Measurements from ENCODE around the gene ATXN7L1. TPM values are rescaled to one million over a fixed set of nuclear protein-coding genes. Genes with fewer than 3 reads are reported as not detected.

Gene ATXN7L1
- total and polyA plus RNA-seq, 2 of the 4 experiments (the other 2 are of a cell fraction), result 3.5 to 4.3 TPM

GRCh38 chr7:105857009-105857952 lies 19.1 kb downstream of the ATXN7L1 start:
- no peak overlapping the region for H3K4me2 ChIP-seq (ENCODE audit: low read depth, low read length)
- peaks cover 3% of the 10 kb centered on the region; the same call in 1 of the 2 replicates for H3K4me1 ChIP-seq (ENCODE audit: control insufficient read depth, insufficient read depth, low read length)
- H3K56ac ChIP-seq (ENCODE audit: extremely low read depth, insufficient read depth, low read length), result no peak overlapping the region
- ChIA-PET POLR2A (ENCODE audit: unreplicated experiment) (no interaction called here), CTCF (interaction anchor here (0.6 kb wide), 1 partner anchor 140 kb away, joined by 3 read pairs; no protein-coding TSS in a partner anchor)
- no peak overlapping the region for H3K9ac ChIP-seq (ENCODE audit: low read depth, low read length)
- ATAC-seq (ENCODE audit: low read depth) (no peak), DNase-seq (no peak)
- in situ Hi-C loops (cut with MboI; ENCODE audit: low sequenced_read_pairs) (no loop called here), intact Hi-C loops (cut with micrococcal nuclease) (no loop called here), dilution Hi-C loops (cut with HindIII; ENCODE audit: low sequenced_read_pairs, unreplicated experiment) (no loop called here)
- H4K20me1 ChIP-seq (ENCODE audit: insufficient read depth, low read length), result peaks cover 14% of the 10 kb centered on the region; the same call in 1 of the 2 replicates
- H2AFZ ChIP-seq (replicated peaks; ENCODE audit: low read length, poor library complexity), result no peak overlapping the region
- H3K9me1 ChIP-seq (ENCODE audit: insufficient read depth, low read length), result peaks cover 3% of the 10 kb centered on the region; the same call in 1 of the 2 replicates
- peaks cover 9 to 13% of the 10 kb centered on the region in 2 experiments for H3K79me1 ChIP-seq (ENCODE audit: low read depth in 1 of 2, low read length in 2 of 2)
- no peak overlapping the region for H3K23ac ChIP-seq (ENCODE audit: low read depth, low read length)
- no peak overlapping the region for H4K91ac ChIP-seq (ENCODE audit: insufficient read depth, low read depth, low read length)
- H3K36me3 ChIP-seq (ENCODE audit: control insufficient read depth, insufficient read depth, low read length), result no peaks in the 10 kb centered on the region
- WGBS, 2 experiments (ENCODE audit: extremely low coverage in 2 of 2, insufficient read length in 1 of 2), result no CpG with 5 or more reads among the region's 2 CpGs
- H2BK15ac ChIP-seq (ENCODE audit: low read depth, low read length), result no peak overlapping the region
- no peak overlapping the region for H2BK20ac ChIP-seq (ENCODE audit: low read depth, low read length)
- no peak for TF ChIP-seq MXI1 (IDR thresholded peaks at IDR 0.05; ENCODE audit: borderline replicate concordance, low read depth, low read length)
- no peak for TF ChIP-seq FOS (IDR thresholded peaks at IDR 0.05; ENCODE audit: low read depth, low read length)
- TF ChIP-seq MAZ (IDR thresholded peaks at IDR 0.05; ENCODE audit: borderline replicate concordance, low read depth, low read length), result no peak
- no peak for TF ChIP-seq RFX5 (IDR thresholded peaks at IDR 0.05; ENCODE audit: low read depth, low read length)
- TF ChIP-seq SMC3 (IDR thresholded peaks at IDR 0.05; ENCODE audit: low read depth, low read length), result no peak
- no peak for TF ChIP-seq RCOR1 (IDR thresholded peaks at IDR 0.05; ENCODE audit: insufficient replicate concordance, low read length)
- TF ChIP-seq CHD1 (IDR thresholded peaks at IDR 0.05; ENCODE audit: low read depth, low read length), result no peak
- no peak for TF ChIP-seq NFE2L2 (IDR thresholded peaks at IDR 0.05; ENCODE audit: low read depth, low read length)
- TF ChIP-seq CEBPB (IDR thresholded peaks at IDR 0.05; ENCODE audit: low read depth, low read length), result no peak
- TF ChIP-seq MAFK (IDR thresholded peaks at IDR 0.05; ENCODE audit: low read depth, low read length), result no peak
- no peak for TF ChIP-seq ELK1 (IDR thresholded peaks at IDR 0.05; ENCODE audit: borderline replicate concordance, low read depth, low read length)
- no peak for TF ChIP-seq BHLHE40 (IDR thresholded peaks at IDR 0.05; ENCODE audit: low read depth, low read length)
- no peak for TF ChIP-seq RAD21 (IDR thresholded peaks at IDR 0.05; ENCODE audit: low read length)
- no TSS peak for BruUV-seq (replicated peaks)
- no peak overlapping the region for H3K27ac ChIP-seq (ENCODE audit: insufficient read depth, low read length)
- no peak overlapping the region for H3K4ac ChIP-seq (ENCODE audit: low read depth, low read length)
- H3K14ac ChIP-seq (replicated peaks; ENCODE audit: low read depth, low read length), result no peak overlapping the region
- no peak overlapping the region for H3K18ac ChIP-seq (ENCODE audit: low read depth, low read length)
- no peak overlapping the region for H3K4me3 ChIP-seq (ENCODE audit: insufficient read depth, low read depth, low read length)
- H4K8ac ChIP-seq (ENCODE audit: low read depth in 2 of 2, low read length in 2 of 2), result no peak overlapping the region
- no peaks in the 10 kb centered on the region for H3K27me3 ChIP-seq (ENCODE audit: control insufficient read depth, insufficient read depth, low read length)
- H2BK5ac ChIP-seq (ENCODE audit: low read depth, low read length, poor library complexity, severe bottlenecking), result no peak overlapping the region
- no peak overlapping the region for H2AK9ac ChIP-seq (replicated peaks; ENCODE audit: low read depth, low read length, poor library complexity)
- no peak overlapping the region for H2BK120ac ChIP-seq (ENCODE audit: low read depth, low read length)
- H3K9me3 ChIP-seq (ENCODE audit: control insufficient read depth, insufficient read depth, low read length), result no peaks in the 10 kb centered on the region
- H2AK5ac ChIP-seq (ENCODE audit: low read depth, low read length), result no peak overlapping the region
- no peak overlapping the region for H4K5ac ChIP-seq (ENCODE audit: low read depth, low read length)

All from IMR-90 (cell line).